Mammary epithelial cell (primary cell): ENCODE data around the gene LRRC47.
"Not testable (repeated sequence)": the region's sequence is repeated elsewhere in the genome, so short reads cannot be mapped to it uniquely, and the experiment has no call there.

Experiments
- CTCF ChIP-seq, 2 donors: IDR thresholded peaks in 1 of 2; conservative IDR thresholded peaks in 1 of 2; 2 replicates each; pipeline ENCODE4 v1.5.1; 2011 to 2012; ENCODE audit warnings: inconsistent platforms in 2 of 2, low read length in 2 of 2, mild to moderate bottlenecking in 2 of 2, control low read depth in 1 of 2, low read depth in 1 of 2; ENCODE audit not compliant: insufficient read depth in 1 of 2; ENCODE audit errors: extremely low read depth in 1 of 2
- EZH2 ChIP-seq: IDR thresholded peaks from 2 replicates; pipeline ENCODE4 v1.6.1; 2012; ENCODE audit warnings: low read length, inconsistent platforms, borderline replicate concordance

GRCh38 chr1:3810149-3810761, 14.0 kb upstream of the LRRC47 start:
- not testable (repeated sequence) for TF ChIP-seq CTCF (conservative IDR thresholded peaks at IDR 0.05 in 1 of 2, IDR thresholded peaks at IDR 0.05 in 1 of 2; ENCODE audit: extremely low read depth in 1 of 2, insufficient read depth in 1 of 2, low read depth in 1 of 2, low read length in 2 of 2); EZH2
